GM23248 (cell line): Measurements from ENCODE around the gene KCNMA1. TPM values are rescaled to one million over a fixed set of nuclear protein-coding genes. Genes with fewer than 3 reads are reported as not detected.

Source experiments
- DNase-seq: peaks from one replicate; pipeline ENCODE4 v3.0.0-alpha.2; 2015
- H2AFZ ChIP-seq: fragments of 200-600 bp; sonication (generic); 2 replicates; pipeline ENCODE4 v1.6.1; 2016; ENCODE audit warnings: antibody characterized with exemption
- H3F3A ChIP-seq: fragments of 200-600 bp; sonication (generic); 2 replicates; pipeline ENCODE4 v1.6.1; 2016; ENCODE audit warnings: mild to moderate bottlenecking, antibody characterized with exemption, mixed run types; ENCODE audit not compliant: insufficient read depth
- H3K27ac ChIP-seq: fragments of 200-600 bp; sonication (generic); 2 replicates; pipeline ENCODE4 v1.5.1; 2016; ENCODE audit warnings: mild to moderate bottlenecking
- H3K27me3 ChIP-seq: fragments of 200-600 bp; sonication (generic); replicated peaks from 2 replicates; pipeline ENCODE4 v1.6.1; 2016; ENCODE audit warnings: mild to moderate bottlenecking; ENCODE audit not compliant: insufficient read depth
- H3K36me3 ChIP-seq: fragments of 200-600 bp; sonication (generic); 2 replicates; pipeline ENCODE4 v1.6.1; 2016; ENCODE audit warnings: low read depth, mild to moderate bottlenecking
- H3K4me1 ChIP-seq: fragments of 200-600 bp; sonication (generic); 2 replicates; pipeline ENCODE4 v1.6.1; 2016; ENCODE audit warnings: mild to moderate bottlenecking; ENCODE audit not compliant: insufficient read depth
- H3K4me2 ChIP-seq: fragments of 200-600 bp; sonication (generic); one replicate; pipeline ENCODE4 v1.6.1; 2016; ENCODE audit warnings: mild to moderate bottlenecking; ENCODE audit not compliant: unreplicated experiment
- H3K4me3 ChIP-seq: fragments of 200-600 bp; sonication (generic); 2 replicates; pipeline ENCODE4 v1.5.1; 2016; ENCODE audit warnings: mild to moderate bottlenecking
- H3K79me2 ChIP-seq: fragments of 200-600 bp; sonication (generic); 2 replicates; pipeline ENCODE4 v1.6.1; 2016; ENCODE audit warnings: mild to moderate bottlenecking; ENCODE audit not compliant: insufficient read depth
- H3K9ac ChIP-seq: fragments of 200-600 bp; sonication (generic); 2 replicates; pipeline ENCODE4 v1.6.1; 2016; ENCODE audit warnings: mild to moderate bottlenecking
- H3K9me2 ChIP-seq: fragments of 200-600 bp; sonication (generic); 2 replicates; pipeline ENCODE4 v1.6.1; 2016; ENCODE audit warnings: mixed run types, mild to moderate bottlenecking, moderate library complexity; ENCODE audit not compliant: insufficient read depth
- H3K9me3 ChIP-seq: fragments of 200-600 bp; sonication (generic); one replicate; pipeline ENCODE4 v1.6.1; 2017; ENCODE audit warnings: low read depth
- H4K20me1 ChIP-seq: fragments of 200-600 bp; sonication (generic); 2 replicates; pipeline ENCODE4 v1.6.0; 2016; ENCODE audit not compliant: insufficient read depth
- EZH2 ChIP-seq: fragments of 200-600 bp; sonication (generic); IDR thresholded peaks from 2 replicates; pipeline ENCODE4 v1.6.1; 2018; ENCODE audit warnings: antibody characterized with exemption, mild to moderate bottlenecking; ENCODE audit not compliant: insufficient read depth, poor library complexity, severe bottlenecking
- EZH2phosphoT487 ChIP-seq: fragments of 200-600 bp; sonication (generic); IDR thresholded peaks from 2 replicates; pipeline ENCODE4 v1.6.1; 2018; ENCODE audit warnings: antibody characterized with exemption, moderate library complexity, mild to moderate bottlenecking, low read depth; ENCODE audit not compliant: insufficient read depth
- WGBS, 2 experiments: methylation state at CpG; one replicate each; pipeline ENCODE4 v1.1.6; 2015 to 2017; ENCODE audit warnings: low lambda C conversion rate in 2 of 2, low coverage in 1 of 2; ENCODE audit errors: missing lambda C conversion rate in 2 of 2; 5-methylcytosine and 5-hydroxymethylcytosine counted together
- in situ Hi-C: fragments of 300-500 bp; cut with MboI; formaldehyde crosslinking; loops from 2 replicates; pipeline ENCODE4 v1.15.0; 2020
- polyA plus RNA-seq: library from polyadenylated mRNA; unstranded; fragments of >200 nt; fragmentation: Nextera tagmentation; extraction: Ambion mirVana; gene quantifications from 2 replicates; pipeline ENCODE4 v1.2.1, GENCODE V29; 2016
- total RNA-seq: library from RNA; depleted of rRNA; stranded (reverse); fragments of >200 nt; shearing (Covaris generic); gene quantifications from 2 replicates; pipeline ENCODE4 v1.2.3, GENCODE V29; 2014

Gene KCNMA1
- total and polyA plus RNA-seq, 2 experiments from 2014 or later = 14.2 to 25.1 TPM

GRCh38 chr10:77671594-77672252 is 34.1 kb upstream of the KCNMA1 start:
- TF ChIP-seq EZH2phosphoT487 = no peak
- TF ChIP-seq EZH2 = no peak
- no peaks in the 10 kb centered on the region for H3K9me3 ChIP-seq
- no peaks in the 10 kb centered on the region; the same call in 1 of the 2 replicates for H3K4me1 ChIP-seq
- no peak overlapping the region for H3K9ac ChIP-seq
- H3K27ac ChIP-seq = no peak overlapping the region
- 66 to 74% methylated on average over 10 of the region's 10 CpGs for WGBS, 2 experiments
- in situ Hi-C loops = no loop called here
- H4K20me1 ChIP-seq = no peaks in the 10 kb centered on the region
- DNase-seq = no peak
- H3K9me2 ChIP-seq = no peaks in the 10 kb centered on the region
- peaks cover 6% of the 10 kb centered on the region; the same call in 1 of the 2 replicates for H3K27me3 ChIP-seq
- H3K79me2 ChIP-seq = no peaks in the 10 kb centered on the region
- H3K36me3 ChIP-seq = no peaks in the 10 kb centered on the region
- no peaks in the 10 kb centered on the region for H3F3A ChIP-seq
- no peak overlapping the region for H3K4me3 ChIP-seq
- no peak overlapping the region for H3K4me2 ChIP-seq
- no peak overlapping the region for H2AFZ ChIP-seq

- no peaks in the 10 kb centered on the region for H4K20me1 ChIP-seq
- no peak overlapping the region for H3K9ac ChIP-seq
- no peaks in the 10 kb centered on the region for H3F3A ChIP-seq
- H3K9me3 ChIP-seq = no peaks in the 10 kb centered on the region
- H3K36me3 ChIP-seq = no peaks in the 10 kb centered on the region
- TF ChIP-seq EZH2 = no peak
- no peak for TF ChIP-seq EZH2phosphoT487
- H3K27me3 ChIP-seq = peaks cover 6% of the 10 kb centered on the region; the same call in 1 of the 2 replicates
- 26 to 58% methylated on average over 2 to 5 of the region's 5 CpGs for WGBS, 2 experiments
- no peak overlapping the region for H3K4me2 ChIP-seq
- in situ Hi-C loops = no loop called here
- H3K4me3 ChIP-seq = no peak overlapping the region
- no peaks in the 10 kb centered on the region for H3K9me2 ChIP-seq
- no peaks in the 10 kb centered on the region; the same call in 1 of the 2 replicates for H3K4me1 ChIP-seq
- H2AFZ ChIP-seq = no peak overlapping the region
- H3K79me2 ChIP-seq = no peaks in the 10 kb centered on the region
- no peak overlapping the region for H3K27ac ChIP-seq
- DNase-seq = no peak
Observed at GRCh38 chr10:77670817-77671443, 33.3 kb upstream of the KCNMA1 start.

GRCh38 chr10:77669892-77670291 is 32.3 kb upstream of the KCNMA1 start:
- Histone ChIP-seq H3K79me2 (no peaks in the 10 kb centered on the region), H3K4me1 (no peaks in the 10 kb centered on the region; the same call in 1 of the 2 replicates), H2AFZ (no peak overlapping the region), H3K4me3 (no peak overlapping the region), H3K27me3 (peaks cover 6% of the 10 kb centered on the region; the same call in 1 of the 2 replicates), H4K20me1 (no peaks in the 10 kb centered on the region), H3K9me2 (no peaks in the 10 kb centered on the region), H3K36me3 (no peaks in the 10 kb centered on the region), H3K27ac (no peak overlapping the region), H3K9me3 (no peaks in the 10 kb centered on the region), H3K9ac (no peak overlapping the region), H3K4me2 (no peak overlapping the region), H3F3A (no peaks in the 10 kb centered on the region)
- TF ChIP-seq EZH2phosphoT487 (no peak), EZH2 (no peak)
- peak; percentile 11 for DNase-seq
- in situ Hi-C loops = no loop called here

- peak; percentile 8 for DNase-seq
- Histone ChIP-seq H4K20me1 (no peaks in the 10 kb centered on the region), H3K9me3 (no peaks in the 10 kb centered on the region), H2AFZ (no peak overlapping the region), H3F3A (no peaks in the 10 kb centered on the region), H3K79me2 (no peaks in the 10 kb centered on the region), H3K27ac (no peak overlapping the region), H3K4me1 (no peaks in the 10 kb centered on the region; the same call in 1 of the 2 replicates), H3K9me2 (no peaks in the 10 kb centered on the region), H3K4me3 (no peak overlapping the region), H3K27me3 (peaks cover 6% of the 10 kb centered on the region; the same call in 1 of the 2 replicates), H3K36me3 (no peaks in the 10 kb centered on the region), H3K9ac (no peak overlapping the region), H3K4me2 (no peak overlapping the region)
- in situ Hi-C loops = no loop called here
- TF ChIP-seq EZH2 (no peak), EZH2phosphoT487 (no peak)
- WGBS, 2 experiments = 34 to 51% methylated on average over 3 of the region's 3 CpGs
Observed at GRCh38 chr10:77667426-77668324, 30.1 kb upstream of the KCNMA1 start.
